HL-60 (cell line): ENCODE results near the gene GRIK1.
A peak's percentile ranks its signal among the peaks of the same experiment; 100 is the strongest.

Source experiments
- CTCF ChIP-seq: IDR thresholded peaks from one replicate; pipeline ENCODE4 v1.5.1; 2011; ENCODE audit warnings: low read length, control low read depth, inconsistent platforms; ENCODE audit not compliant: insufficient read depth
- POLR2AphosphoS5 ChIP-seq: IDR thresholded peaks from 2 replicates; pipeline ENCODE4 v1.6.1; 2012; ENCODE audit warnings: low read depth

- TF ChIP-seq CTCF (peak; percentile 29), POLR2AphosphoS5 (no peak)
Observed at GRCh38 chr21:29499734-29500343, 440.0 kb downstream of the GRIK1 start.
